HepG2 (cell line): ENCODE measurements around the gene ATOH7. TPM values are rescaled to one million over a fixed set of nuclear protein-coding genes. Genes with fewer than 3 reads are reported as not detected.
"Not testable (repeated sequence)": the region's sequence is repeated elsewhere in the genome, so short reads cannot be mapped to it uniquely, and the experiment has no call there.

Source experiments
- ATAC-seq: fragments of 200-7000 bp; cut with Tn5 transposase; 3 replicates; pipeline ENCODE4 v1.9.1; 2020; ENCODE audit warnings: mild to moderate bottlenecking, moderate library complexity
- BruUV-seq: library from RNA; stranded (reverse); fragments of 400-500 nt; replicated peaks from 2 replicates; lab custom pipeline; 2021; lab: Mats Ljungman, UMichigan
- CTCF ChIA-PET: fragments of 300-600 bp; formaldehyde crosslinking; extraction: SDS; loops from one replicate; lab custom pipeline; 2021; ENCODE audit warnings: low total read pairs, inconsistent platforms, low intra/inter-chr PET ratio; lab: Yijun Ruan, JAX
- POLR2A ChIA-PET: fragments of 350-600 bp; sonication (Branson Sonifier 250); formaldehyde crosslinking; loops from one replicate; lab custom pipeline; 2020; ENCODE audit warnings: antibody characterized with exemption, inconsistent platforms; lab: Yijun Ruan, JAX
- DNase-seq: peaks from one replicate; pipeline ENCODE4 v3.0.0-alpha.2; 2015; ENCODE audit warnings: low spot score
- FAIRE-seq: peaks from 3 replicates; lab custom pipeline; 2011; peaks lifted over from hg19 to GRCh38; lab: Jason Lieb, UNC
- H2AFZ ChIP-seq: one replicate; pipeline ENCODE4 v1.6.1; 2011; ENCODE audit warnings: low read length, inconsistent platforms
- H3K27ac ChIP-seq: fragments of 300-600 bp; 3 replicates; pipeline ENCODE4 v1.8.0; 2011; ENCODE audit warnings: mixed run types, mild to moderate bottlenecking, mixed read lengths, low read length, inconsistent platforms; ENCODE audit not compliant: insufficient read depth; ENCODE audit errors: extremely low read length
- H3K27me3 ChIP-seq, 2 experiments: fragments of 200-600 bp in 1 of 2; 2 replicates in 1 of 2; 3 replicates in 1 of 2; pipeline versions ENCODE4 v1.6.0 to v1.8.0; 2011; ENCODE audit warnings: low read length in 2 of 2, mild to moderate bottlenecking in 2 of 2, moderate library complexity in 2 of 2, inconsistent platforms in 1 of 2; ENCODE audit not compliant: insufficient read depth in 2 of 2, control insufficient read depth in 1 of 2
- H3K36me3 ChIP-seq, 2 experiments: fragments of 200-600 bp in 1 of 2; replicated peaks in 1 of 2; 2 replicates in 1 of 2; 3 replicates in 1 of 2; pipeline versions ENCODE4 v1.5.1 to v1.8.0; 2011; ENCODE audit warnings: low read length in 2 of 2, inconsistent platforms in 1 of 2; ENCODE audit not compliant: insufficient read depth in 2 of 2, control insufficient read depth in 1 of 2
- H3K4me1 ChIP-seq: 2 replicates; pipeline ENCODE4 v1.5.1; 2012; ENCODE audit warnings: low read length, inconsistent platforms; ENCODE audit not compliant: insufficient read depth
- H3K4me2 ChIP-seq: 2 replicates; pipeline ENCODE4 v1.6.0; 2011; ENCODE audit warnings: low read depth, low read length, inconsistent platforms
- H3K4me3 ChIP-seq, 3 experiments: fragments of 200-600 bp in 1 of 3; sonication (generic), shearing (Covaris generic) in 1 of 3; replicated peaks in 1 of 3; 2 replicates each; pipeline ENCODE4 v1.5.1; 2011 to 2016; ENCODE audit warnings: low read length in 3 of 3, inconsistent platforms in 2 of 3, low read depth in 2 of 3, mild to moderate bottlenecking in 2 of 3, control low read depth in 1 of 3, mixed read lengths in 1 of 3; ENCODE audit not compliant: insufficient read depth in 1 of 3
- H3K79me2 ChIP-seq: one replicate; pipeline ENCODE4 v1.6.1; 2011; ENCODE audit warnings: low read length, inconsistent platforms; ENCODE audit not compliant: insufficient read depth
- H3K9ac ChIP-seq: 2 replicates; pipeline ENCODE4 v1.6.0; 2011; ENCODE audit warnings: mild to moderate bottlenecking, low read depth, low read length, inconsistent platforms; ENCODE audit not compliant: insufficient read depth
- H3K9me3 ChIP-seq: 2 replicates; pipeline ENCODE4 v1.5.1; 2012; ENCODE audit warnings: mild to moderate bottlenecking, low read length
- H4K20me1 ChIP-seq: 2 replicates; pipeline ENCODE4 v1.6.0; 2011; ENCODE audit warnings: inconsistent platforms, mild to moderate bottlenecking, low read length, moderate library complexity; ENCODE audit not compliant: insufficient read depth
- DBP ChIP-seq: sonication (generic); formaldehyde crosslinking; IDR thresholded peaks from 2 replicates; pipeline ENCODE4 v1.4.0; 2020; ENCODE audit warnings: missing genetic modification reagents; ENCODE audit errors: not compliant biosample characterization
- FLYWCH1 ChIP-seq: sonication (generic); formaldehyde crosslinking; IDR thresholded peaks from 2 replicates; pipeline ENCODE4 v1.8.1; 2023; ENCODE audit warnings: mild to moderate bottlenecking, missing genetic modification reagents
- GFI1 ChIP-seq: sonication (generic); formaldehyde crosslinking; IDR thresholded peaks from 2 replicates; pipeline ENCODE4 v1.5.0; 2020; ENCODE audit warnings: missing genetic modification reagents, mild to moderate bottlenecking, borderline replicate concordance
- KMT2A ChIP-seq: sonication (generic); formaldehyde crosslinking; IDR thresholded peaks from 2 replicates; pipeline ENCODE4 v1.4.0; 2020; ENCODE audit warnings: missing genetic modification reagents
- MAFF ChIP-seq: IDR thresholded peaks from 2 replicates; pipeline ENCODE4 v1.6.1; 2011; ENCODE audit warnings: low read depth, low read length, improper control_type of control experiment
- MAFK ChIP-seq, 2 experiments: IDR thresholded peaks in 1 of 2; conservative IDR thresholded peaks in 1 of 2; 2 replicates each; pipeline ENCODE4 v1.6.1; 2011; ENCODE audit warnings: improper control_type of control experiment in 2 of 2, low read length in 2 of 2
- NCOA2 ChIP-seq: sonication (generic); formaldehyde crosslinking; IDR thresholded peaks from 2 replicates; pipeline ENCODE4 v1.8.0; 2022; ENCODE audit warnings: inconsistent platforms
- TBX2 ChIP-seq: sonication (generic); formaldehyde crosslinking; IDR thresholded peaks from 2 replicates; pipeline ENCODE4 v1.5.0; 2020; ENCODE audit warnings: missing genetic modification reagents, mild to moderate bottlenecking, borderline replicate concordance
- ZMAT3 ChIP-seq: sonication (generic); formaldehyde crosslinking; conservative IDR thresholded peaks from 2 replicates; pipeline ENCODE4 v1.7.0; 2021; ENCODE audit warnings: missing genetic modification reagents
- WGBS: methylation state at CpG from one replicate; pipeline ENCODE4 v1.1.6; 2017; ENCODE audit warnings: low lambda C conversion rate; 5-methylcytosine and 5-hydroxymethylcytosine counted together
- in situ Hi-C: cut with HindIII; loops from 2 replicates; pipeline ENCODE4 v1.10.0; 2017; ENCODE audit warnings: low pct_unique_long_range_greater_than_20kb; ENCODE audit not compliant: extremely low pct_ligation_motif_present
- intact Hi-C: fragments of 100-400 bp; cut with micrococcal nuclease; formaldehyde crosslinking; loops from one replicate; pipeline ENCODE4 v1.10.0; 2022; ENCODE audit not compliant: unreplicated experiment
- polyA plus RNA-seq, 8 experiments: library from polyadenylated mRNA; depleted of rRNA in 3 of 8; stranded (reverse) in 7 of 8; unstranded in 1 of 8; fragments of >200 nt; fragmentation: Illumina TruSeq in 4 of 8; extraction: Trizol in 4 of 8; gene quantifications; 2 replicates each; pipeline versions ENCODE4 v1.2.1 to v1.2.3, GENCODE V29; 2011 to 2016; ENCODE audit warnings: low read depth in 4 of 8, missing spikeins in 1 of 8, mixed read lengths in 1 of 8; ENCODE audit not compliant: insufficient read depth in 1 of 8
- total RNA-seq, 5 experiments: library from RNA; depleted of rRNA; stranded (reverse); fragments of >200 nt; fragmentation: Illumina TruSeq; extraction: Trizol; gene quantifications; 2 replicates each; pipeline ENCODE4 v1.2.3, GENCODE V29; 2016; ENCODE audit warnings: low read depth in 1 of 5
- TF ChIP-seq, protein P1 (sequence below): sonication (generic); formaldehyde crosslinking; IDR thresholded peaks from 2 replicates; pipeline ENCODE4 v1.8.1; 2023; ENCODE audit warnings: mild to moderate bottlenecking, missing genetic modification reagents

Gene ATOH7
- total and polyA plus RNA-seq, 2 of the 13 experiments (the other 11 are each of a cell fraction or from before 2014, with no cell fraction given): 0.07 to 0.11 TPM

- TF ChIP-seq DBP (no peak), FLYWCH1 (CRISPR knock-in tag) (0 out of 2 replicates have a peak, but pooled peaks have one; percentile 27), KMT2A (no peak), GFI1 (CRISPR knock-in tag) (0 out of 2 replicates have a peak, but pooled peaks have one; percentile 6)
Observed at GRCh38 chr10:68231817-68232251, at the start of gene ATOH7 (continued).

GRCh38 chr10:68280758-68281157, 48.8 kb upstream of the ATOH7 start:
- intact Hi-C loops: no loop called here
- Histone ChIP-seq H3K4me3 (no peak overlapping the region), H3K36me3 (no peaks in the 10 kb centered on the region), H3K9me3 (peaks cover 14% of the 10 kb centered on the region)
- CTCF ChIA-PET: no interaction called here
- BruUV-seq: no TSS peak
- TF ChIP-seq, protein P1, sequence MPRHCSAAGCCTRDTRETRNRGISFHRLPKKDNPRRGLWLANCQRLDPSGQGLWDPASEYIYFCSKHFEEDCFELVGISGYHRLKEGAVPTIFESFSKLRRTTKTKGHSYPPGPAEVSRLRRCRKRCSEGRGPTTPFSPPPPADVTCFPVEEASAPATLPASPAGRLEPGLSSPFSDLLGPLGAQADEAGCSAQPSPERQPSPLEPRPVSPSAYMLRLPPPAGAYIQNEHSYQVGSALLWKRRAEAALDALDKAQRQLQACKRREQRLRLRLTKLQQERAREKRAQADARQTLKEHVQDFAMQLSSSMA (CRISPR knock-in tag): no peak
- TF ChIP-seq NCOA2 (CRISPR knock-in tag) (no peak), ZMAT3 (CRISPR knock-in tag) (no peak), MAFF (peak; percentile 87), TBX2 (CRISPR knock-in tag) (no peak), MAFK (conservative IDR thresholded peaks at IDR 0.05 in 1 of 2, IDR thresholded peaks at IDR 0.05 in 1 of 2; ENCODE audit: low read length in 2 of 2) (peak; percentile 86 to 91)
- TF ChIP-seq, all 625 proteins: peak for 2
- H3K4me1 ChIP-seq: no peaks in the 10 kb centered on the region
- H3K79me2 ChIP-seq: no peaks in the 10 kb centered on the region
- H3K27ac ChIP-seq: no peak overlapping the region
- H2AFZ ChIP-seq: no peak overlapping the region
- H3K4me2 ChIP-seq: no peak overlapping the region
- ATAC-seq: no peak
- no peak overlapping the region for H3K9ac ChIP-seq
- in situ Hi-C loops: no loop called here
- no peak for FAIRE-seq
- DNase-seq: no peak
- POLR2A ChIA-PET: no interaction called here
- H3K27me3 ChIP-seq: no peaks in the 10 kb centered on the region
- 96% methylated on average over 4 of the region's 4 CpGs for WGBS
- no peaks in the 10 kb centered on the region for H4K20me1 ChIP-seq

- H3K4me3 ChIP-seq, BruUV-seq, H3K4me2 ChIP-seq, intact Hi-C loops, H3K79me2 ChIP-seq, CTCF ChIA-PET, H4K20me1 ChIP-seq, FAIRE-seq, H2AFZ ChIP-seq, H3K27ac ChIP-seq, POLR2A ChIA-PET, H3K27me3 ChIP-seq, DNase-seq, H3K9ac ChIP-seq, in situ Hi-C loops, H3K36me3 ChIP-seq, H3K4me1 ChIP-seq, ATAC-seq: not testable (repeated sequence)
- peaks cover 14% of the 10 kb centered on the region for H3K9me3 ChIP-seq
- 93% methylated on average over 45 of the region's 70 CpGs for WGBS
Observed at GRCh38 chr10:68278906-68279753, 47.2 kb upstream of the ATOH7 start.
